NCI-H2171 (cell line): ENCODE results near the gene ALPL.

ENCODE experiments used
- DNase-seq: peaks from one replicate; lab custom pipeline; 2025; lab: John Stamatoyannopoulos, UW

The ALPL gene

DNA sequence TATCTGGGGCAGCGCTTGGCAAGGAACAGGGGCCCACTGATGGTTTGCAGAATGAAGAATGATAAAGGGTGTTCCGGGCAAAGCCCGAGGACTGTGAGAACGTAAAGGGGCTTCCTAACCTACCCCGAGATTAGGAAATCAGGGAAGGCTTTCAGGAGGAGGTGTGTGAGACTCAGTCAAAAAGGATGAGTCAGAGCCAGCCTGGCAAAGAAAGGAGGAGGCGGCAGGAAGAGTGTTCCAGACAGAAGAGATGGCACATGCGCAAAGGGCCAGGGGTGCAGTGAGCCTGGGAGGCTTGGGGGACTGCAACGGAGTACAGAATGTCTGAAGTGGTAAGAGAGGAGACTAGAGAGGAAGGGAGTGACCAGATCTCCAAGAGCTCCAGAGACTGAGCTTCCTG, 89.7 kb downstream of the ALPL start:
- no peak for DNase-seq

DNA sequence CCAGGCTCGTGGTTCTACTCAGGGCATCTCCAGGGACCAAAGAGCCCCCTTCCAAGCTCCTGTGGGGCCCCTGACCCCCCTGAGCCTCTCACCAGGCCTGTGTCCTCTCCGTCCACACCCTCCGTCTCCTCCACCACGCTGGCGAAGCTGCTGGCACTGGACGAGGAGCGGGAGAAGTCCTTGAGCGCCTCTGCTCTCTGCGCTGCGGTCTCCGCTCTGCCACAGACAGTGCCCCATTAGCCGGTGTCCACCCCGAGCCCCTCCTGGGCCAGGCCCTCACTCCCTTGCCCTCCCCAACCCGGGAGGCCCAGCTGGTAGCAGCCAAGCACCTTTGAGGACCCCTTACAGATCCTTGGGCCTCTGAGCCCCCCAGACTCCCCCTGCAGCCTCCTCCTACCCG, 90.2 kb downstream of the ALPL start:
- no peak for DNase-seq

DNA sequence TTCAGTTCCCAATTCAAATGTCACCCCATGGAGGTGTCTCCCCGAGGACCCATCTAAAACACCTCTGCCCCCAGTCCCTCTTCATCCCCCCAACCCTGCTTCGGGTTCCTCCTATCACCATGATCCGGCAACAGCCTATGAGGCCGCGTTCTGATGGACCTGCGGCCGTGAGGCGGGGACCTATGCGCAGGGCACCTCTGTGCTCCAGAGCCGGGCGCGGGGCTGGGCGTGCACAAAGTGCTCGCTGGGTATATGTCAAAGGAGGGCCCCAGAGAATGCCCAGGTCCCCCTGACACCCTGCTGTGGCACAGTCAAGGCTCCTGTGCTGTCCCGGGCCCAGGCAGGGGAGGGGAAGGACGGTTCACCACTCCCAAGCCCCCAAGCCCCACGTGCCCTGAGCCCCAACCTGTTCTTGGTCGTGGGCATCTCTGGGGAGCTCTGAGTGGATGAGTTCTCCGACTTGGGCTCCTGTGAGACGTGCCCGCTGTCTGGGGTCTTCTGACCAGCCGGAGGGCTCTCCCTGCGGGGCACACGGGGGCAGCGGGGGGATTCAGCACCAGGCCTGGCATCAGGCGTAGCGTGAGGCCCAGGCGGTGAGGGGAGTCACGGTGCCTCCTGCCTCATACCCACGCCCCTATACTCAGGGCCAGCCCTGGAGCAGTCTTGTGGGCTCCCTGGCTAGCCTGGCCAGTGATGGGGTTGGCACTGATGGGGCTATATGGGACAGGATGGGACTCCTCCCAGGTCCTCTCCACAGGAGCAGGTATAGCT, 92.2 kb downstream of the ALPL start:
- no peak for DNase-seq

DNA sequence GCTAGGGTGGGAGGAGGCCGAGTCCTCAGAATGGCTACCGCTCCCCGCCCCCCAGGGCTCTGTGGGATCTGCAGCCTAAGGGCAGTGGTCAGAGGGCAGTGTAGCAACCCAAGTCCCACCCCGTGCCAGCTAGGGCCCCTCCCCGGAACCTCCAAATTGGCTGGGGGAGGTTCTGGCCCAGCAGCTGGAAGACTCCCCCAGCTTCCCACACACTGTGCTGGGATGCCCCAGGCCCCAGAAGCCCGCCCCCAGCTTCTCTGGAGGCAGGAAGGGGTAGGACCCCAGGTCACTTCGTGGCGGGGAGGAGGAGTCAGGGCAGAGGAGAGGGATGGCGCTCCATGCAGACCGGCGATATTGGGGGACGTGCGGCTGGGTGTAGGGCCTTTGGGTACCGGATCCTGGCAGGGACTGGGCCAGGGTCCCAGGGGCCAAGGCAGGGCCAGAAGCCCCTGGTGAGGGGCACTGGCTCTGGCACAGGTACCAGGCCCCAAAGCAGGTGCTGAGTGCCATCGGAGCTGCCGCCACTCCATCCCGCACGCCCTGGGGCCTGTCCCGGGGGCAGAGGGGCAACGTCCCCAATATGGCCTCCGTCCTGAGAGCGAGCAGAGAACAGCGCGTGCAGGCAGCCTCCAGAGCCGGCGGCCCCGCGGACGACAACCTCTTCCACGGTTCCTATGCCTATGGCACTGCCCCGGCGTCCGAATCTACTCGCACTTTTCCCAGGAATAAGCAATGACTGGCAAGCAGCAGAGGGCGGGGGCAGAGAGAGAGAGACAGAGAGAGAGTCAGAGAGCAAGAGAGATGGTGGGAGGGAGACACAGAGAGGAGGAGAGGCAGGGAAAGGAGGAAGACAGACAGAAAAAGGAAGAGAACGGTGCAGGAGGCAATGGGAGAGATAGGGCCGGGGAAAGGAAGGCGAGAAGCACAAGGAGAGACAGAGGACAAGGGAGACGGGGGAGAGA, 94.2 kb downstream of the ALPL start:
- no peak for DNase-seq

DNA sequence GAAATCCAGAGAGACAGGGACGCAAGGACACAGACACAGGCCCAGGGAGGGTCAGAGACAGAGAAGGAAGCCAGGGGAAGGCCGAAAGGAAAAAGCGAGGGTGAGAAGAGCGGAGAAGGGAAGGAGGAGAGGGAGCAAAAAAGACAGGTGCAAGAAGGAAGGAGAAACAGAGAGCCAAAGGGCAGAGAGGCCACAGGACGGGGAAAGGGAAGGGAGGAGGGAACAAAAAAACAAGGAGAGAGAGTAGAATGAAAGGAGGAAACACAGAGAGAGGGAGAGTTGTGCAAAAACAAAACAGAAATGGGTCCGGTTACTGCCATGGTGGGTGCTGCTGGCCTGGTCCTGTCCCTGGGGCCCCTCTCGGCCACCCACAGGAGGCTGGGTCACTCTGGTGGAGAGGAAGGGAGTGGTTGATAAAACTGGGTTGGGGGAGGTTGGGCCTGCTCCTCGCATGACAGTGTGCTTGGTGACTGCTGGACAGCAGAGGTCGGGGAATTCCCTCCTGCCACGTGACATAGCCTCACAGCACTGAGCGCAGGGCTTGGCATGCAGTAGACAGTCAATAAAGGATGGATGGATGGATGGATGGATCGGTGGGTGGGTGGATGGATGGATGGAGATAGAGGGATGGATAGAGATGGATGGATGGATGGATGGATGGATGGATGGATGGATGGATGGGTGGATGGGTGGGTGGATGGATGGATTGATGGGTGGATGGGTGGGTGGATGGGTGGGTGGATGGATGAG, 95.2 kb downstream of the ALPL start:
- DNase-seq: no peak

DNA sequence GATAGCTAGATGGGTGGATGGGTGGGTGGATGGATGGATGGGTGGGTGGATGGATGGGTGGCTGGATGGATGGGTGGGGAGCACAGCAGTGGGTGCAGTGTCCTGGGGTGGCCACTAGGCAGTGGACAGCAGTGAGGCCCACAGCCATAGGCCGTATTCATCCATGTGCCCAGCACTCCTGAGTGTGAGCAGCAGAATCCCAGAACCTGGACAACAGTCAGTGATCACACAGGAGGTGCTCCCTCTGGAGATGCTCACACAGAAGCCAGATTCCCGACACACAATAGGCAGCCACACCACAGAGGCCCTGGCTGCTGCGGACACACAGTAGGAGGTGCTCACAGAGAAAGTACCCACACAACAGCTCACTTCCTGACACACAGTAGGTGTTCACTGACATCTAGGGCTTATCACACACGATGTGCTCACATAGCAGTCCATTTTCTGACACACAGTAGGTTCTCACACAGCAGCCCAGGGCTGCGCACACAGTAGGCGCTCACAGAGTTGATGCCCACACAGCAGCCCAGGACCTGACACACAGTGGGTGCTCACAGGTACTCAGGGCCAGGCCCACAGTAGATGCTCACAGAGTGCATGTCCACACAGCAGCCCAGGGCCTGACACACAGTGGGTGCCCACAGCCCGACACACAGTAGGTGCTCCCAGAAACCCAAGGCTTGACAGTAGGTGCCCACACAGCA, 95.9 kb downstream of the ALPL start:
- no peak for DNase-seq

DNA sequence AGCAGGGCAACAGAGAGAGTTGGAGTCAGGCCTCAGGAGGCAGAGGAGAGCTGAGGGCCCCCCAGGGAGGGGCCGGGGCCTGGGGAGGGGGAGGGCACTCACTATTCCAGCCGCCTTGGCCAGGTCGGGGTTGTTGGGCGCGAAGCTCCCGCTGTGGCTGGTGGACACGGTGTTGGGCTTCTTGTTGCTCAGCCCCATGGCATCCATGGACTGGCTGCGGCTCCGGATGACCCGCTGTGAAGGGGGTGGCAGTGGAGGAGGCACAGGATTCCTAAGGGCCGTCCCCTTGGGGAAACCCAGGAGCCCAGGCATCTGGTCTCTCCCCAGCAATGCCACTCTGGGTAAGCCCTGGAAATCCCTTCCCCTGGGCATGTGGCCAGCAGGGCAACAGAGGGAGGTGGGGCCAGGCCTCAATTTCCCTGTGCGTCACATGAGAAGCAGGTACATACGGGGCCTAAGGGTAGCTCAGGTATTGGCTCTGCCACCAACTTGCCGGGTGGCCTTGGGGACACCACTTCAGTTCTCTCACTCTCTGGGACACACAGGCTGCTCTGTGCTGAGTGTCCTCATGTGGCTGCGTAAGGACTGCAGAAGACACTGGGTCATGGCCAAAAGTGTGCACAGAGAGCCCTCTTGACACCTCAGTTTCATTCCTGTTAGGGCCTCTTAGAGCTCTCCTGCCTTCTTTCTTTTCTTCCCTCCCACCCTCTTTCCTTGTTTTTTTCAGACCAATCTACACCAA, 96.9 kb downstream of the ALPL start:
- DNase-seq: no peak

DNA sequence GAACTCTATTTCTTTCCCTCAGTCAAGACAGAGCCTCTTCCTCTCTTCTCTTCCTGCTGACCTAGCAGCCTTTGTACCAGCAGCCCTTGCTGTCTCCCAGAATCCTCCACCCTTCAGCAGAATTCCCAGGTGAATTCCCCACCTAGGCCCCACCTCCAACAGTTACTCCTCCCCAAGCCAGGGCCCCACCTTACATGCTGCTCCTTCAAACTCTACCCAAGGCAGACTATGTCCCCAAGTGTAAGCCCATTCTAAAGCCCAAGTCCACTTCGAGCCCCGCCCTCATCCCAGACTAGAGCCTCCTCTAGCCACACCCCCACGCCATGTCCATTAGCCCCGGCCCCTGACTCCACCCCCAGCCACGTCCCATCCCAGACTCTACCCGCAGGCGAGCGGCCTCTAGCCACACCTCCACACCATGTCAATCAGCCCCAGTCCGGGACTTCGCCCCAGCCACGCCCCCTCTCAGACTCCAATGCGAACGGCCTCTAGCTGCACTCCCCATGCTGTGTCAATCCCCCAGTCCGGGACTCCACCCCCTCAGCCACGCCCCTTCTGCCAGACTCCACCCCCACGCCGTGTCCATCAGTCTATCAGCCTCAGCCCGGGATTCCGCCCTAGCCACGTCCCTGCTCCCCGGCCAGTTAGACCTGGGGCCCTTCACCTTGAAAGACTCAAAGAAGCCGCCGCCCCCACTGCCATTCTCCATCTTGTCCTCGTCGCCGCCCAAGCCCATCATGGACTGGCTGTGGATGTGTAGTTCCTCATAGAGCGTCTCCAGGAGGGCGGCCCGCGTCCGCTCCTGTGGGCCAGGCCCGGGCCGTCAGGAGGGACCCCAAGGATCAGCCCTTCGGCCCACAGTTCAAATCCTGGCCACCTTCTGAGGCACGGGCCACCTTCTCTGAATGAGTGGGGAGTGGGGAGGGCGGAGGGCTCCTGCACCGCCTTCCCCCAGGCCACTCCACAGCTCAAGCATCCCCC, 98.6 kb downstream of the ALPL start:
- no peak for DNase-seq

DNA sequence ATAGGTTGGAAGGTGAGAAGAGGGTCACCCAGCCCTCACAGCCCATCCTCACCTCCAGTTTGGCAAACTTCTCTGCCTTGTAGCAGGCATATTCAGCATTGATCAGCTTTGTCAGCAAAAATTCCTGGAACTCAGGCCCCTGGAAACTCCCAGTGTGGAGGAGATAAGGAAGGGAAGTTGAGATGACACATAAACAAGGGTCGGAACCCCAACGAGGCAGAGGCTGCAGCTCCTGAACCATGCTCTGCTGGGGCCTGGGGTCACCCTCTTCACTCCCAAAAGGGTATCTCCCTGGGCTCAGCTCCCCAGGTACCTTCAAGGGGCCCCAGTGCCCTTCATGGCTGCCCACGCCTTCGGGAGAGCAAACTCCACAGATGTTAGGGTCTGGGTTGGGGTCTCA, 99.6 kb downstream of the ALPL start:
- DNase-seq: no peak

DNA sequence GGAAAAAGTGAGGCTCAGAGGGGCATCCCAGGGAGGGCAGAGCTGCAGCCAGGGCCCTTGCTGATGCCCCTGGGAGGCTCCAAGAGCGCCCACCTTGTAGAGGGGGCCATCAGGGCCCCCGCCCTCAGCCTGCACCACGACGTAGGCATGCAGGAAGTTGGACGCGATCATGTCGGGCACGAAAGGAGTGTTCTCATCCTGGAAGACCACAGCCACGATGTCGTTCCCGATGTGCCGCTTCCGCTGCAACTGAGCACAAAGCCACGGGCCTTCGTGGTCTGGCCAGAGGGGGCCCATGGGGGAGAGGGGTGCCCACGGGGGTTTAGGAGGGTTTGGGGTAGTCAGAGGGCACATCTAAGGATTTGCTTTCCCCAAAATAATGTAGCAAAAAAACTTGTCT, 100.8 kb downstream of the ALPL start:
- DNase-seq: no peak

DNA sequence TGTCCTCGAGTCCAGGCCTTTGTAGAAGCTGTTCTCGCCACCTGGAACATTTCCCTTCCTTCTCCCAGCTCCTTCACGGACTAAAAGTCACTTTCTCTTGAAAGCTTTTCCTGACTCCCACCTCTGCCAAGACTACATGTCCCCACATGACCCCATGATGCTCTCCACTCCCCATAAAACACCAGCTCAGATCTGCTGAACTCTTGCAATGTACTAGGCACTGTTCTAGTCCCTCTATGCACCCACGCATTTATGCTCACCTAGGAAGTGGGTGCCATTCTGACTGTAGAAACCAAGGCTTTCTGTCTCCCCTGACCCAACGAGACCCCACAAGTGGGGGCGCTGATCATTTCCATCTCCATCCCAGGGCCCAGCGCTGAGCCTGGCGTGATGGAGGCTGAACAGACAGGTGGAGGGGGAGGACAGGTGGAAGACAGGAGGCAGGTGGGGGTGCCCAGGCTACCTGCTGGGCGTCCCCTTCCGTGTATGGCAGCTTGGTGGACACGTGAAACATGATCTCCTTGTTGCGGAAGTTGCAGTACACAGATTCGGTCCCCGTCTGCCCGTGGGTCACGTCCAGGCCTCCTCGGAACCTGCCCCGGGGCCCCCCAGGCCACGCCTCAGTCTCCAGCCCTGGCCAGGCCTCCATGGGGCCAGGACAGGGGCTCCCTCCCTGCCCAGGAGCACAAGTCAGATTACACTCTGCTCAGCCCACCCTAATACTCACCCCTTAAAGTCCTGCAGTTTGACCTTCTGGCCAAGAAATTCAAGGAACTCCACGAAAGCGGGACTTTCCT, 102.0 kb downstream of the ALPL start:
- no peak for DNase-seq

DNA sequence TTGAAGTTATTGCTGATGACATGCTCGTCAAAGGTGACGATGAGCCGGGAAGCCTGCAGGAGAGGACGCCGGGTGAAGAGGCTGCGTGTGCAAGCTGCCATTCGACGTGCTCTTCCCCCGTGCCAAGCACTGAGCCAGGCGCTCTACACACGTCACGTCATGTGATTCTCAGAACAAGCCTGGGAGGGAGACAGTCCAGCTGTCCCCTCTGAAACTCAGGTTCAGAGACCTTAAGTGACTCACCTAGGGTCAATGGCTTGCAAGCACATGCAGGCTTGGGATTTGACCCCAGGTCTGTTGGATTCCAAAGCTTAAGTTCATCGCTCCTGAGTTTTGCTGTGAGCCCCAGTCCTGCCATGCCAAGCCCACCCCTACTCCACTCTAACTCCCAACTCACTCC, 102.8 kb downstream of the ALPL start:
- no peak for DNase-seq

DNA sequence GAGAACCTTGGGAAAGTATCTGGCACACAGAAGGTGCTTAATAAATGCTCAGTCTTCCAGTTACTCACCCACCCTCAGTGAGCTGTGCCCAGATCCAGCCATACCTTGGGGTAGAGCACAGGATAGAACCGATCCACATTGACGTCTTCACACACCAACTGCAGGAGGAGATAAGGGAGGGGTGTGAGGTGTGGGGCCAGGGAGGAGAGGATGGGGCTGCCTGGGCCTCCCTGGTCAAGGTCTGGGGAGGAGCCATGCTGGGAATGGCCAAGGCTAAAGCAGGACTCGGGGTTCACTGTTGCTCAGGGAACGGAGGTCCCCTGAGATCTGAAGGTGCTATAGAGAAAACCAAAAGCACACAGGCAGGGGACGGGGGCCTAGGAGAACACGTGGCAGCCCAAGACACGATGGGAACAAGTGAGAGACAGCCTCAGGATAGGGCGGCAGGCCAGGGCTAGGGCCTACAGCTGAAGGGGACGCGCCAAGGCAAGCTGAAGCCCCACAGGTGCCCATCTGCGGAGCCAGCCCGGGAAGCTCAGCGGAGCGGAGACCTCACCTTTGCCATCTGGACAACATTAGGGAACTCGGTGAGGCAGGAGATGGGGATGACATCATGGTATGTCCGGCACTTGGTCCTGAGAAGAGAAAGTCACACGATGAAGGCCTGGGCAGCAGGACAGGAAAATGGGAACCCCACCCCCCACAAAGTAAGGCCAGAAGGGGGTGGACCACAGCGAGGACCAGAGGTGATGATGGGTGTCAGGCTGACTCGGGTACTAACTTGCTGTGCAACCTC, 104.0 kb downstream of the ALPL start:
- peak; percentile 29 for DNase-seq

DNA sequence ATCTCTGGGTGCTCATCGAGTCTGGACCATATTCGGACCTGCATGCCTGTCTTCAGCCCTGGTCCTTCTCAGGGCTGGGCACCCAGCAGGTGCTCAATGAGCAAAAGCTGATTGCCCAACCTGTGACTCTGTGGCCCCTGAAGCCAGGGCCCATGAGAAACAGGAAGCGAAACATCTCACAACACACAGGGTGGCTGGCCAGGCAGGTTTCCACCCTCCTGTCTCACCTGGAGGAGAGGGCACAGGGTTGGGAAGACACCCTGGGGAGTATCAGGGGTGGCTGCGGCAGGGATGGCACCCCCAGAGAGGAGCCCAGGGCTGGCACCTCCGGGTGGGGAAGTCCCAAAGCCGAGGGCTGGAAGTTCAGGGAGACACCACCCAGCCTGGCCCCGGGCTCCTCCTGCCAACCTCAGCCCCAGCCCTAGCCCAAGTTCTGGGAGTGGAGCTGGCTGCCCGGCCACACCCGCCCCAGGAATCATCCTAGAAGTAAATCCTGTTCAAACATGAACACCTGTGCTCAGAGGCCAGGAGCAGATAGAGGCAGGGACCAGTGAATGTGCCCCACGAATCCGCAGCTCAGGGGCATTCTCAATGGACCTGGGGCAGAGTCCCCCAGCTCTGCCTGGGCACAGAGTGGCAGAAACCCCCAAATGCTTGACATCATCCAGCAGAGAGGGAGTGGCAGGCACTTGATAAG, 105.3 kb downstream of the ALPL start:
- no peak for DNase-seq

DNA sequence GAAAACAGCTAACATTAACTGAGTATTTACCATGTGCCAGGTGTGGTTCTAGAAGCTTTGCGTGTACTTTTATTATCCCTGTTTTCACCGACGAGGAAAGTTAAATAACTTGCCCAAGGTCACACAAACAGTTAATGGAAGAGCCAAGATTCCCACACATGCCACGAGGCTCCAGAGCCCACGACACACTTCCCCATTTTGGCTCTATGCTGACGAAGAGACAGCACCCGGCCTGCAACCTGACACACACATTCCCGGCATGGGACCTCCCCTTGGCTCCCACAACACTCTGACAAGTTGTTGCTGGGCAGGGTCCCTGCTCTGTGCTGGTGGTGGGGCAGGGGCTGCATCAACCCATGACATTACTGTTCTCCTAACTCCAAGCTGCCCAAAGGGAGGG, 107.1 kb downstream of the ALPL start:
- DNase-seq: no peak

DNA sequence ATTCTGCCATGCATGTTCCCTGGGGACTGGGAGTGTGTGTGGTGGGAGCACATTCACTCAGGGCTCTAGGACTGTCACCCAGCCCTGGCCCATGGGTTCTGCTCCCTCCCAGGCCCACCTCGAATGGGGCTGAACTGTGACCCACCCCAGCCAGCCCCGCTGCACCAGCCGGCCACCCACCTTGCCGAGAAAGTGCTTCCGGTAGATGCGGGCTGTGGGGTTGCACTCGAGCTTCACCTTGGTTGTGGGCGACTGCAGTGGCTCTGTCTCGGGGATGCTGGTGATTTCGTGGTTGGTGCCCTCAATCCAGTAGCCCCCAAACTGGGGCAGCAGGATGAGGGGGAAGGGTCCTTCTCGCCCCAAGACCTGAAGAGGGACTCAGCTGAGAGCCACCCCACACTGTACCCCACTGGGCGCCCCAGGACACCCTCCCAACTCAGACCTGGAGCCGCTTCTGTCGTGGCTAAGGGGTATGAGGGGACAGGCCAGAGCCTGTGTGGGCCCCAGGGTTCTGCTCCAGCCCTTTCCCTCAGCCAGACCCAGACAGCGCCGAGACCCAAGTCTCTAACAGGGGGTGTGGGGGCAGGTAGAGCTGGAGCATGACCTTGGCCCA, 108.0 kb downstream of the ALPL start:
- DNase-seq: no peak

DNA sequence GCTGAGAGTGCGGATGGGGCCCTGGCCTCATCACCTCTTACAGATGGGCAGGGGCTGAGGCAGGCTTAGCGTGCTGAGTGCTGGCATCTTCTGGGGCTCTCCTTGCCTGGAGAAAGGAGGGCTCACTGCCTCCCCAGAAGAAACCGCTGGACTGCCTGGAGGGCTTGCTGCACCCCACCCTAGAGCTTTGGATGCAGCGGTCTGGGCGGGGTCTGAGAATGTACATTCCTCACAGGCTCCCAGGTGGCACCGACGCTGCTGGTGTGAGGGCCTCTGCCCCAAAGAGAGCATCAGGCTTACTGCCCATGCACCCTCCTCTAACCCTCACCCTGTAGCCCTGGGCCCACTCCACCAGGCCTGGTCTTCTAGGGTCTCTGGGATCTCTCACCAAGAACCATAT, 108.8 kb downstream of the ALPL start:
- DNase-seq: no peak
